HepG2 (cell line): ENCODE results near the gene R3HDM4. TPM values are rescaled to one million over a fixed set of nuclear protein-coding genes. Genes with fewer than 3 reads are reported as not detected.

Source experiments
- ATAC-seq: fragments of 200-7000 bp; cut with Tn5 transposase; 3 replicates; pipeline ENCODE4 v1.9.1; 2020; ENCODE audit warnings: mild to moderate bottlenecking, moderate library complexity
- BruUV-seq: library from RNA; stranded (reverse); fragments of 400-500 nt; replicated peaks from 2 replicates; lab custom pipeline; 2021; lab: Mats Ljungman, UMichigan
- CTCF ChIA-PET: fragments of 300-600 bp; formaldehyde crosslinking; extraction: SDS; loops from one replicate; lab custom pipeline; 2021; ENCODE audit warnings: low total read pairs, inconsistent platforms, low intra/inter-chr PET ratio; lab: Yijun Ruan, JAX
- POLR2A ChIA-PET: fragments of 350-600 bp; sonication (Branson Sonifier 250); formaldehyde crosslinking; loops from one replicate; lab custom pipeline; 2020; ENCODE audit warnings: antibody characterized with exemption, inconsistent platforms; lab: Yijun Ruan, JAX
- DNase-seq: peaks from one replicate; pipeline ENCODE4 v3.0.0-alpha.2; 2015; ENCODE audit warnings: low spot score
- FAIRE-seq: peaks from 3 replicates; lab custom pipeline; 2011; peaks lifted over from hg19 to GRCh38; lab: Jason Lieb, UNC
- H2AFZ ChIP-seq: one replicate; pipeline ENCODE4 v1.6.1; 2011; ENCODE audit warnings: low read length, inconsistent platforms
- H3K27ac ChIP-seq: fragments of 300-600 bp; 3 replicates; pipeline ENCODE4 v1.8.0; 2011; ENCODE audit warnings: mixed run types, mild to moderate bottlenecking, mixed read lengths, low read length, inconsistent platforms; ENCODE audit not compliant: insufficient read depth; ENCODE audit errors: extremely low read length
- H3K27me3 ChIP-seq, 2 experiments: fragments of 200-600 bp in 1 of 2; 2 replicates in 1 of 2; 3 replicates in 1 of 2; pipeline versions ENCODE4 v1.6.0 to v1.8.0; 2011; ENCODE audit warnings: low read length in 2 of 2, mild to moderate bottlenecking in 2 of 2, moderate library complexity in 2 of 2, inconsistent platforms in 1 of 2; ENCODE audit not compliant: insufficient read depth in 2 of 2, control insufficient read depth in 1 of 2
- H3K36me3 ChIP-seq, 2 experiments: fragments of 200-600 bp in 1 of 2; replicated peaks in 1 of 2; 2 replicates in 1 of 2; 3 replicates in 1 of 2; pipeline versions ENCODE4 v1.5.1 to v1.8.0; 2011; ENCODE audit warnings: low read length in 2 of 2, inconsistent platforms in 1 of 2; ENCODE audit not compliant: insufficient read depth in 2 of 2, control insufficient read depth in 1 of 2
- H3K4me1 ChIP-seq: 2 replicates; pipeline ENCODE4 v1.5.1; 2012; ENCODE audit warnings: low read length, inconsistent platforms; ENCODE audit not compliant: insufficient read depth
- H3K4me2 ChIP-seq: 2 replicates; pipeline ENCODE4 v1.6.0; 2011; ENCODE audit warnings: low read depth, low read length, inconsistent platforms
- H3K4me3 ChIP-seq, 3 experiments: fragments of 200-600 bp in 1 of 3; sonication (generic), shearing (Covaris generic) in 1 of 3; replicated peaks in 1 of 3; 2 replicates each; pipeline ENCODE4 v1.5.1; 2011 to 2016; ENCODE audit warnings: low read length in 3 of 3, inconsistent platforms in 2 of 3, low read depth in 2 of 3, mild to moderate bottlenecking in 2 of 3, control low read depth in 1 of 3, mixed read lengths in 1 of 3; ENCODE audit not compliant: insufficient read depth in 1 of 3
- H3K79me2 ChIP-seq: one replicate; pipeline ENCODE4 v1.6.1; 2011; ENCODE audit warnings: low read length, inconsistent platforms; ENCODE audit not compliant: insufficient read depth
- H3K9ac ChIP-seq: 2 replicates; pipeline ENCODE4 v1.6.0; 2011; ENCODE audit warnings: mild to moderate bottlenecking, low read depth, low read length, inconsistent platforms; ENCODE audit not compliant: insufficient read depth
- H3K9me3 ChIP-seq: 2 replicates; pipeline ENCODE4 v1.5.1; 2012; ENCODE audit warnings: mild to moderate bottlenecking, low read length
- H4K20me1 ChIP-seq: 2 replicates; pipeline ENCODE4 v1.6.0; 2011; ENCODE audit warnings: inconsistent platforms, mild to moderate bottlenecking, low read length, moderate library complexity; ENCODE audit not compliant: insufficient read depth
- AGO2 ChIP-seq: fragments of 200-400 bp; formaldehyde crosslinking; optimal IDR thresholded peaks from 2 replicates; pipeline ENCODE3; 2017; ENCODE audit warnings: mild to moderate bottlenecking, low read depth, low read length, moderate library complexity
- HNRNPL ChIP-seq: fragments of 200-400 bp; formaldehyde crosslinking; IDR thresholded peaks from 2 replicates; pipeline ENCODE4 v1.6.1; 2017; ENCODE audit warnings: mild to moderate bottlenecking, low read depth, low read length
- KLF13 ChIP-seq: sonication (generic); formaldehyde crosslinking; IDR thresholded peaks from 2 replicates; pipeline ENCODE4 v1.4.0; 2020; ENCODE audit warnings: mild to moderate bottlenecking, missing genetic modification reagents
- RBFOX2 ChIP-seq: fragments of 200-400 bp; formaldehyde crosslinking; IDR thresholded peaks from 2 replicates; pipeline ENCODE4 v1.6.1; 2017; ENCODE audit warnings: low read depth, mild to moderate bottlenecking, low read length
- SALL2 ChIP-seq: sonication (generic); formaldehyde crosslinking; IDR thresholded peaks from 2 replicates; pipeline ENCODE4 v1.8.1; 2023; ENCODE audit warnings: mild to moderate bottlenecking, missing genetic modification reagents, inconsistent platforms
- ZNF337 ChIP-seq: sonication (generic); formaldehyde crosslinking; IDR thresholded peaks from 2 replicates; pipeline ENCODE4 v1.5.1; 2020; ENCODE audit warnings: missing genetic modification reagents, low read depth, mild to moderate bottlenecking, borderline replicate concordance
- ZNF878 ChIP-seq: sonication (generic); formaldehyde crosslinking; IDR thresholded peaks from 2 replicates; pipeline ENCODE4 v1.8.1; 2023; ENCODE audit warnings: mild to moderate bottlenecking, missing genetic modification reagents, moderate library complexity
- WGBS: methylation state at CpG from one replicate; pipeline ENCODE4 v1.1.6; 2017; ENCODE audit warnings: low lambda C conversion rate; 5-methylcytosine and 5-hydroxymethylcytosine counted together
- in situ Hi-C: cut with HindIII; loops from 2 replicates; pipeline ENCODE4 v1.10.0; 2017; ENCODE audit warnings: low pct_unique_long_range_greater_than_20kb; ENCODE audit not compliant: extremely low pct_ligation_motif_present
- intact Hi-C: fragments of 100-400 bp; cut with micrococcal nuclease; formaldehyde crosslinking; loops from one replicate; pipeline ENCODE4 v1.10.0; 2022; ENCODE audit not compliant: unreplicated experiment
- polyA plus RNA-seq, 8 experiments: library from polyadenylated mRNA; depleted of rRNA in 3 of 8; stranded (reverse) in 7 of 8; unstranded in 1 of 8; fragments of >200 nt; fragmentation: Illumina TruSeq in 4 of 8; extraction: Trizol in 4 of 8; gene quantifications; 2 replicates each; pipeline versions ENCODE4 v1.2.1 to v1.2.3, GENCODE V29; 2011 to 2016; ENCODE audit warnings: low read depth in 4 of 8, missing spikeins in 1 of 8, mixed read lengths in 1 of 8; ENCODE audit not compliant: insufficient read depth in 1 of 8
- total RNA-seq, 5 experiments: library from RNA; depleted of rRNA; stranded (reverse); fragments of >200 nt; fragmentation: Illumina TruSeq; extraction: Trizol; gene quantifications; 2 replicates each; pipeline ENCODE4 v1.2.3, GENCODE V29; 2016; ENCODE audit warnings: low read depth in 1 of 5

Gene R3HDM4
- total and polyA plus RNA-seq, 2 of the 13 experiments (the other 11 are each of a cell fraction or from before 2014, with no cell fraction given), result 26.2 to 26.9 TPM

GRCh38 chr19:875265-875879 is 37.6 kb downstream of the R3HDM4 start:
- Histone ChIP-seq H4K20me1 (no peaks in the 10 kb centered on the region), H3K36me3 (peaks cover 4 to 6% of the 10 kb centered on the region in 2 experiments; a peak in 4 of 5 replicates), H3K9ac (no peak overlapping the region), H3K27ac (no peak overlapping the region)
- POLR2A ChIA-PET, result interaction anchor here (0.9 kb wide), 1 partner anchor 14 kb away, joined by 3 read pairs; no protein-coding TSS in a partner anchor
- whole genome bisulfite sequencing, result 96% methylated on average over 22 of the region's 28 CpGs
- in situ Hi-C loops, result no loop called here
- TF ChIP-seq SALL2, result no peak
- no peak for TF ChIP-seq KLF13 (CRISPR knock-in tag)
- TF ChIP-seq, all 625 proteins: peak for 0
- no TSS peak for BruUV-seq
- FAIRE-seq (no peak), ATAC-seq (no peak), DNase-seq (no peak)
- Histone ChIP-seq H3K4me2 (no peak overlapping the region), H3K9me3 (no peaks in the 10 kb centered on the region), H3K4me1 (no peaks in the 10 kb centered on the region), H2AFZ (no peak overlapping the region), H3K79me2 (no peaks in the 10 kb centered on the region), H3K4me3 (no peak overlapping the region), H3K27me3 (no peaks in the 10 kb centered on the region)
- CTCF ChIA-PET, result no interaction called here
- intact Hi-C loops, result no loop called here

- H3K4me2 ChIP-seq, result no peak overlapping the region
- H3K79me2 ChIP-seq, result no peaks in the 10 kb centered on the region
- no peaks in the 10 kb centered on the region for H4K20me1 ChIP-seq
- no peak for ATAC-seq
- peaks cover under 1 to 5% of the 10 kb centered on the region in 2 experiments; a peak in 3 of 5 replicates for H3K36me3 ChIP-seq
- no peaks in the 10 kb centered on the region for H3K4me1 ChIP-seq
- WGBS, result 95% methylated on average over 4 of the region's 22 CpGs
- in situ Hi-C loops (no loop called here), intact Hi-C loops (no loop called here)
- H3K9ac ChIP-seq, result no peak overlapping the region
- CTCF ChIA-PET, result no interaction called here
- DNase-seq, result no peak
- no peaks in the 10 kb centered on the region for H3K9me3 ChIP-seq
- H3K4me3 ChIP-seq, result no peak overlapping the region
- no peak for FAIRE-seq
- no TSS peak for BruUV-seq
- 0 out of 2 replicates have a peak, but pooled peaks have one; percentile 36 for TF ChIP-seq HNRNPL
- no peak for TF ChIP-seq ZNF337
- 0 out of 2 replicates have a peak, but pooled peaks have one; percentile 15 for TF ChIP-seq RBFOX2
- TF ChIP-seq AGO2, result peak; percentile 72
- TF ChIP-seq ZNF878 (CRISPR knock-in tag), result no peak
- H2AFZ ChIP-seq, result no peak overlapping the region
- H3K27ac ChIP-seq, result no peak overlapping the region
- no peaks in the 10 kb centered on the region for H3K27me3 ChIP-seq
- POLR2A ChIA-PET, result no interaction called here
These were observed 39.4 kb downstream of the R3HDM4 start for GRCh38 chr19:873561-874041.
